Measurements from ENCODE around the gene NUSAP1. TPM values are rescaled to one million over a fixed set of nuclear protein-coding genes. Genes with fewer than 3 reads are reported as not detected.

The NUSAP1 gene
- total RNA-seq, result 56.8 and 69.5 TPM in 2 replicates

GRCh38 chr15:41332194-41333025, at the start of gene NUSAP1, which contains the start of gene OIP5:
TSS of gene NUSAP1 (plus strand) at chr15:41332881. CDS start at chr15:41332958, 77 bp downstream.
TSS of gene OIP5 (minus strand) at chr15:41332591. CDS start at chr15:41332561, 30 bp downstream.

GRCh38 chr15:41416742-41417417, 84.2 kb downstream of the NUSAP1 start, which contains the start of gene RTF1:
TSS of gene RTF1 (plus strand) at chr15:41417095. CDS start at chr15:41417116, 21 bp downstream.

Other genes with a start within 250 kb of the NUSAP1 start
- 12.6 and 26.7 TPM in 2 replicates for gene INO80, start 216.6 kb upstream of the NUSAP1 start, total RNA-seq
- not detected in 2 replicates for gene EXD1, start 102.1 kb upstream of the NUSAP1 start, total RNA-seq
- 39.3 and 56.6 TPM in 2 replicates for gene CHP1, start 101.6 kb upstream of the NUSAP1 start, total RNA-seq
- gene OIP5, start 290 bp upstream of the NUSAP1 start, total RNA-seq, result 4.4 and 5.3 TPM in 2 replicates
- 17.0 and 20.3 TPM in 2 replicates for gene NDUFAF1, start 69.6 kb downstream of the NUSAP1 start, total RNA-seq
- 11.5 and 20.3 TPM in 2 replicates for gene RTF1, start 84.2 kb downstream of the NUSAP1 start, total RNA-seq
- 0.16 and 0.57 TPM in 2 replicates for gene ITPKA, start 161.0 kb downstream of the NUSAP1 start, total RNA-seq
- gene LTK, start 180.9 kb downstream of the NUSAP1 start, total RNA-seq, result under 0.01 and 0.06 TPM in 2 replicates
- gene RPAP1, start 211.4 kb downstream of the NUSAP1 start, total RNA-seq, result 13.0 and 24.5 TPM in 2 replicates
- 6.8 and 7.0 TPM in 2 replicates for gene TYRO3, start 226.3 kb downstream of the NUSAP1 start, total RNA-seq